Measurements from ENCODE around the gene FRAS1. TPM values are rescaled to one million over a fixed set of nuclear protein-coding genes. Genes with fewer than 3 reads are reported as not detected.

The FRAS1 gene
- total RNA-seq, 2 donors from 2014 or later, result 2.0 to 7.1 TPM

DNA sequence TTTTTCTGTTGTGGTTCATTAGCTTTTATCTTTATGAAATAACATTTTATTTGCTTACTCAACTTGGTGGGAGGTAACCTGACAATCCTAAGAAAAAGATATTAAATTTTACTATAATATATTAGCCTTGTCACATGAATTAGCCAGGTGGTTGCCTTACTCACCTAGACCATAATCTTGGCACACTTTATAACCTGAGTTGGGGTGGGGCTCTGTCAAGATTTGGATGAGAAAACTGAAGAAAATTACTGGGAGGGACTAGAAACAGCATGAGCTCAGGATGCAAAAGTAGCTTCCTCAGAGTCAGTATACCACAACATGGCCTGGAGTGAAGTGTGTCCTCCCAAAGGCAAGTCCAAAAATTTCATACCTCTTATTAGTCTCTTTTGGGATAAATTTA lies 329.6 kb downstream of the FRAS1 start:
- ATAC-seq (ENCODE audit: insufficient number of reproducible peaks, low FRiP score, low read depth), result no peak

DNA sequence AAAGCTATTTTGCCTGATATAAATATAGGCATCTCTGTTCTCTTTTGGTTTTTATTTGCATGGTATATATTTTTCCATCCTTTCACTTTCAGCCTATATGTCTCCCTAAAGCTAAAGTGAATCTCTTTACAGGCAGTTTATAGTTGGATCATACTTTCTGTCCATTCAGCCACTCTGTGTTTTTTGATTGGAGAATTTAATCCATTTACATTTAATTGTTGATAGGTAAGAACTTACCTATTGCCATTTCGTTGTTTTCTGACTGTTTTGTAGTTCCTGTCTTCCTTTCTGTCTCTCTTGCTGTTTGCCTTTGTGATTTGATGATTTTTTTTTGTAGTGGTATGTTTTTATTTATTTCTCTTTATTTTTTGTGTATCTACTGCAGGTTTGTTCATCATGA lies 338.5 kb downstream of the FRAS1 start:
- Histone ChIP-seq H3K9me3 (peaks cover 7% of the 10 kb centered on the region), H3K27me3 (replicated peaks; ENCODE audit: insufficient read depth) (no peaks in the 10 kb centered on the region), H3K4me3 (no peak overlapping the region), H3K36me3 (no peaks in the 10 kb centered on the region), H3K27ac (no peak overlapping the region), H3K4me1 (ENCODE audit: control insufficient read depth in 1 of 2, low read depth in 2 of 2) (no peaks in the 10 kb centered on the region)
- DNase-seq (ENCODE audit: low spot score) (no peak), ATAC-seq (ENCODE audit: insufficient number of reproducible peaks, low FRiP score, low read depth) (no peak)
- TF ChIP-seq CTCF (IDR thresholded peaks at IDR 0.05), result no peak

More for the DNA sequence above, 329.6 kb downstream of the FRAS1 start:
- no peak overlapping the region for H3K4me3 ChIP-seq
- no peak for TF ChIP-seq CTCF (IDR thresholded peaks at IDR 0.05)
- H3K9me3 ChIP-seq, result no peaks in the 10 kb centered on the region
- DNase-seq (ENCODE audit: low spot score), result no peak
- H3K36me3 ChIP-seq, result no peaks in the 10 kb centered on the region
- no peak overlapping the region for H3K27ac ChIP-seq
- no peaks in the 10 kb centered on the region for H3K4me1 ChIP-seq (ENCODE audit: control insufficient read depth in 1 of 2, low read depth in 2 of 2)
- no peaks in the 10 kb centered on the region for H3K27me3 ChIP-seq (replicated peaks; ENCODE audit: insufficient read depth)

DNA sequence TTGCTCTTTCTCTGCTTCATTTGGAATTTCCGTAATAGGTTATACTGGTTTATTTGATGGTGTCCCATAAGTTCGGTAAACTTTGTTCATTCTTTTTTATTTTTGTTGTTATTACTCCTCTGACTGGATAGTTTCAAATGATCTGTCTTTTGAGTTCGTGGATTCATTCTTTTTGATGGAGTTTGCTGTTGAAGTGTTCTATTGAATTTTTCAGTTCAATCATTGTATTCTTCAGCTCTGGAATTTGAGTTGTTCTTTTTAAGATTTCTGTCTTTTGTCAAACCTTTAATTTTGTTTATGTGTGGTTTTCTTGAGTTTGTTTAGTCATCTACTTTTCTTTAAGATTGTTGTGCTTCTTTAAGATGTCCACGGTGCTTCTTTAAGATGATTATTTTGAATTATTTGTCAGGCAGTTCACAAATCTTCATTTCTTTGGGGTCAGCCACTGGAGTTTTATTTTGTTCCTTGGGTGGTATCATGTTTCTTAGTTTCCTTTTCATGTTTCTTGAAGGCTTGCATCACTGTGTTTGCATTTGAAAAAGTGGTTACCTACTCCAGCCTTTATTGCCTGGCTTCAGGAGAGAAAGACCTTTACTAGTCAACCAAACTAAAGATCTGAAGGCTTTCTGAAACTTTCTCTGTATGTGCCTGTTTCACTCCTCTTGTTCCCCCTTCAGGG lies 339.6 kb downstream of the FRAS1 start:
- no peak for TF ChIP-seq CTCF (IDR thresholded peaks at IDR 0.05)
- Histone ChIP-seq H3K36me3 (no peaks in the 10 kb centered on the region), H3K27ac (no peak overlapping the region), H3K4me3 (no peak overlapping the region), H3K9me3 (peaks cover 7% of the 10 kb centered on the region), H3K27me3 (replicated peaks; ENCODE audit: insufficient read depth) (no peaks in the 10 kb centered on the region), H3K4me1 (ENCODE audit: control insufficient read depth in 1 of 2, low read depth in 2 of 2) (no peaks in the 10 kb centered on the region)
- ATAC-seq (ENCODE audit: insufficient number of reproducible peaks, low FRiP score, low read depth) (no peak), DNase-seq (ENCODE audit: low spot score) (no peak)

GRCh38 chr4:78397292-78397630 lies 340.1 kb downstream of the FRAS1 start:
- Histone ChIP-seq H3K4me3 (no peak overlapping the region), H3K27me3 (replicated peaks; ENCODE audit: insufficient read depth) (no peaks in the 10 kb centered on the region), H3K9me3 (peaks cover 7% of the 10 kb centered on the region), H3K4me1 (ENCODE audit: control insufficient read depth in 1 of 2, low read depth in 2 of 2) (no peaks in the 10 kb centered on the region), H3K27ac (no peak overlapping the region), H3K36me3 (no peaks in the 10 kb centered on the region)
- DNase-seq (ENCODE audit: low spot score) (no peak), ATAC-seq (ENCODE audit: insufficient number of reproducible peaks, low FRiP score, low read depth) (no peak)
- no peak for TF ChIP-seq CTCF (IDR thresholded peaks at IDR 0.05)

GRCh38 chr4:78409612-78410202 lies 352.6 kb downstream of the FRAS1 start:
- Histone ChIP-seq H3K4me3 (no peak overlapping the region), H3K4me1 (ENCODE audit: control insufficient read depth in 1 of 2, low read depth in 2 of 2) (no peaks in the 10 kb centered on the region), H3K27me3 (replicated peaks; ENCODE audit: insufficient read depth) (no peaks in the 10 kb centered on the region), H3K27ac (no peak overlapping the region), H3K9me3 (no peaks in the 10 kb centered on the region), H3K36me3 (no peaks in the 10 kb centered on the region)
- ATAC-seq (ENCODE audit: insufficient number of reproducible peaks, low FRiP score, low read depth) (no peak), DNase-seq (ENCODE audit: low spot score) (no peak)
- no peak for TF ChIP-seq CTCF (IDR thresholded peaks at IDR 0.05)

All from thoracic aorta (tissue), 2 donors.